Fibroblast of lung (primary cell): ENCODE measurements around the gene FADD. TPM values are rescaled to one million over a fixed set of nuclear protein-coding genes. Genes with fewer than 3 reads are reported as not detected.

Experiments used
- DNase-seq, 2 donors: peaks; one replicate each; pipeline versions ENCODE4 v3.0.0 to v3.0.0-alpha.2; 2010; ENCODE audit warnings: low read depth in 2 of 2
- H2AFZ ChIP-seq: 2 replicates; pipeline ENCODE4 v1.5.1; 2012; ENCODE audit warnings: low read length, control low read depth, inconsistent platforms
- H3K27ac ChIP-seq: 2 replicates; pipeline ENCODE4 v1.5.1; 2011; ENCODE audit warnings: low read length, control low read depth; ENCODE audit not compliant: insufficient read depth
- H3K27me3 ChIP-seq: 2 replicates; pipeline ENCODE4 v1.5.1; 2011; ENCODE audit warnings: mild to moderate bottlenecking, low read length; ENCODE audit not compliant: control insufficient read depth, insufficient read depth
- H3K36me3 ChIP-seq: 2 replicates; pipeline ENCODE4 v1.5.1; 2011; ENCODE audit warnings: low read length; ENCODE audit not compliant: control insufficient read depth, insufficient read depth
- H3K4me1 ChIP-seq: 2 replicates; pipeline ENCODE4 v1.5.1; 2011; ENCODE audit warnings: low read length; ENCODE audit not compliant: control insufficient read depth, insufficient read depth; ENCODE audit errors: extremely low read depth
- H3K4me2 ChIP-seq: 2 replicates; pipeline ENCODE4 v1.5.1; 2011; ENCODE audit warnings: low read length, control low read depth; ENCODE audit not compliant: insufficient read depth; ENCODE audit errors: extremely low read depth
- H3K4me3 ChIP-seq, 4 experiments: fragments of 200-600 bp in 1 of 4; sonication (generic) in 1 of 4; replicated peaks in 1 of 4; 2 replicates each; pipeline ENCODE4 v1.5.1; 2011 to 2016; ENCODE audit warnings: low read length in 4 of 4, low read depth in 3 of 4, mild to moderate bottlenecking in 3 of 4, control low read depth in 2 of 4, inconsistent platforms in 1 of 4, mixed read lengths in 1 of 4; ENCODE audit not compliant: insufficient read depth in 1 of 4; ENCODE audit errors: control extremely low read depth in 1 of 4
- H3K79me2 ChIP-seq: 2 replicates; pipeline ENCODE4 v1.5.1; 2012; ENCODE audit warnings: mild to moderate bottlenecking, low read length, inconsistent platforms; ENCODE audit not compliant: control insufficient read depth, insufficient read depth
- H3K9ac ChIP-seq: 2 replicates; pipeline ENCODE4 v1.5.1; 2011; ENCODE audit warnings: mild to moderate bottlenecking, low read length, control low read depth; ENCODE audit not compliant: insufficient read depth
- H3K9me3 ChIP-seq: 2 replicates; pipeline ENCODE4 v1.5.1; 2012; ENCODE audit warnings: low read depth, low read length; ENCODE audit not compliant: control insufficient read depth, insufficient read depth
- H4K20me1 ChIP-seq: 2 replicates; pipeline ENCODE4 v1.5.1; 2011; ENCODE audit warnings: low read length; ENCODE audit not compliant: control insufficient read depth, insufficient read depth; ENCODE audit errors: extremely low read depth
- CTCF ChIP-seq, 2 donors: IDR thresholded peaks in 1 of 2; conservative IDR thresholded peaks in 1 of 2; 1 replicate in 1 of 2; 2 replicates in 1 of 2; pipeline ENCODE4 v1.5.1; 2011 to 2012; ENCODE audit warnings: low read length in 2 of 2, control low read depth in 1 of 2, inconsistent platforms in 1 of 2, low read depth in 1 of 2, mild to moderate bottlenecking in 1 of 2
- EZH2 ChIP-seq: IDR thresholded peaks from 2 replicates; pipeline ENCODE4 v1.5.1; 2012; ENCODE audit warnings: low read length, control low read depth, mild to moderate bottlenecking; ENCODE audit errors: missing control alignments
- polyA plus RNA-seq, 2 donors: library from polyadenylated mRNA; depleted of rRNA in 1 of 2; stranded (reverse) in 1 of 2; unstranded in 1 of 2; fragments of >200 nt; gene quantifications; 2 replicates each; pipeline ENCODE4 v1.2.1, GENCODE V29; 2011 to 2012; ENCODE audit warnings: missing spikeins in 1 of 2
- total RNA-seq: library from RNA; depleted of rRNA; stranded (reverse); fragments of >200 nt; gene quantifications from 2 replicates; pipeline ENCODE4 v1.2.1, GENCODE V29; 2014

FADD gene
- total and polyA plus RNA-seq, 2 donors (not counting 1 experiment from before 2014, with no cell fraction given), result 26.3 to 32.0 TPM

- Histone ChIP-seq H4K20me1 (no peaks in the 10 kb centered on the region), H3K27me3 (no peaks in the 10 kb centered on the region), H3K4me3 (no peak overlapping the region), H3K9ac (no peak overlapping the region), H3K4me1 (no peaks in the 10 kb centered on the region), H3K79me2 (no peaks in the 10 kb centered on the region), H3K36me3 (no peaks in the 10 kb centered on the region), H3K9me3 (no peaks in the 10 kb centered on the region), H3K4me2 (no peak overlapping the region), H2AFZ (no peak overlapping the region), H3K27ac (no peak overlapping the region)
- TF ChIP-seq EZH2 (no peak), CTCF (conservative IDR thresholded peaks at IDR 0.05 in 1 of 2, IDR thresholded peaks at IDR 0.05 in 1 of 2; ENCODE audit: low read depth in 1 of 2, low read length in 2 of 2) (peak; percentile 24 to 34)
- peak; percentile 13 to 19 for DNase-seq
These were observed 44.9 kb upstream of the FADD start for GRCh38 chr11:70158201-70158600.

GRCh38 chr11:70158757-70159389 is 44.2 kb upstream of the FADD start:
- H3K27ac ChIP-seq, result no peak overlapping the region
- no peak overlapping the region for H3K4me3 ChIP-seq
- no peaks in the 10 kb centered on the region for H4K20me1 ChIP-seq
- TF ChIP-seq CTCF (conservative IDR thresholded peaks at IDR 0.05 in 1 of 2, IDR thresholded peaks at IDR 0.05 in 1 of 2; ENCODE audit: low read depth in 1 of 2, low read length in 2 of 2) (no peak), EZH2 (no peak)
- no peak overlapping the region for H2AFZ ChIP-seq
- H3K9ac ChIP-seq, result no peak overlapping the region
- DNase-seq, result no peak
- no peaks in the 10 kb centered on the region for H3K9me3 ChIP-seq
- no peak overlapping the region for H3K4me2 ChIP-seq
- H3K36me3 ChIP-seq, result no peaks in the 10 kb centered on the region
- no peaks in the 10 kb centered on the region for H3K79me2 ChIP-seq
- H3K27me3 ChIP-seq, result no peaks in the 10 kb centered on the region
- H3K4me1 ChIP-seq, result no peaks in the 10 kb centered on the region

- no peak overlapping the region for H3K27ac ChIP-seq
- no peaks in the 10 kb centered on the region for H3K4me1 ChIP-seq
- H3K79me2 ChIP-seq, result no peaks in the 10 kb centered on the region
- H3K4me3 ChIP-seq, result no peak overlapping the region
- H3K9me3 ChIP-seq, result no peaks in the 10 kb centered on the region
- DNase-seq, result peak; percentile 8 to 81
- H3K27me3 ChIP-seq, result no peaks in the 10 kb centered on the region
- TF ChIP-seq EZH2 (no peak), CTCF (conservative IDR thresholded peaks at IDR 0.05 in 1 of 2, IDR thresholded peaks at IDR 0.05 in 1 of 2; ENCODE audit: low read depth in 1 of 2, low read length in 2 of 2) (no peak)
- no peak overlapping the region for H3K9ac ChIP-seq
- no peak overlapping the region for H2AFZ ChIP-seq
- H4K20me1 ChIP-seq, result no peaks in the 10 kb centered on the region
- no peaks in the 10 kb centered on the region for H3K36me3 ChIP-seq
- no peak overlapping the region for H3K4me2 ChIP-seq
These were observed 43.2 kb upstream of the FADD start for GRCh38 chr11:70159627-70160570.
